Panc1 (cell line): Measurements from ENCODE around the gene HTR1E.

Experiments
- POLR2AphosphoS5 ChIP-seq: IDR thresholded peaks from 2 replicates; pipeline ENCODE4 v1.6.1; 2012; ENCODE audit warnings: mild to moderate bottlenecking, low read depth, low read length, moderate library complexity
- SIN3A ChIP-seq: IDR thresholded peaks from 2 replicates; pipeline ENCODE4 v1.6.1; 2012; ENCODE audit warnings: low read depth, mild to moderate bottlenecking, low read length, moderate library complexity, borderline replicate concordance; ENCODE audit not compliant: insufficient read depth
- TCF7L2 ChIP-seq: IDR thresholded peaks from 2 replicates; pipeline ENCODE4 v1.6.1; 2011; ENCODE audit warnings: mild to moderate bottlenecking, low read depth, low read length, inconsistent platforms
- TF ChIP-seq, protein P1 (sequence below): fragments of 450-650 bp; IDR thresholded peaks from 2 replicates; pipeline ENCODE4 v1.5.1; 2017; ENCODE audit warnings: mild to moderate bottlenecking
- TF ChIP-seq, protein P2 (sequence below), 2 experiments: IDR thresholded peaks; 2 replicates each; pipeline ENCODE4 v1.6.1; 2011 to 2012; ENCODE audit warnings: low read depth in 2 of 2, control low read depth in 1 of 2, low read length in 1 of 2, mild to moderate bottlenecking in 1 of 2, moderate library complexity in 1 of 2; ENCODE audit not compliant: insufficient read depth in 1 of 2

DNA sequence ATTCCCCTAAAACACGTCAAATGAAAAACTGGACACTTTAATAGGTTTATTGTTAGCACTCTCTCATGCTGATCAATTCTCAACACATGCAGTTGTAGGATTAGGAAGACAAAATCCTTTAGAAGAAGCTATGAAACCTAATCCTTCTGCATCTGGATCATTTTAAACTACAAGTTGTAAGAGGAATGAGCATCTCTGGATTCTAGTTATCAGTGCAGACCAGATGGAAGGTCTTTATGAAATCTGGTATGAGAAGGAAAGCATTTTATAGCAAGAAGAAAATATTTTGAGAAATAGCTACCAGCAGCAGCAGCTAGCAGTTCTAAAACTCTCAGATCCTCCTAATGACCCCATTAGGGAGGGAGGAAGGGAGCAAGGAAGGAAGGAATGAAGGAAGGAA lies 4.1 kb downstream of the HTR1E start:
- TF ChIP-seq, protein P1, sequence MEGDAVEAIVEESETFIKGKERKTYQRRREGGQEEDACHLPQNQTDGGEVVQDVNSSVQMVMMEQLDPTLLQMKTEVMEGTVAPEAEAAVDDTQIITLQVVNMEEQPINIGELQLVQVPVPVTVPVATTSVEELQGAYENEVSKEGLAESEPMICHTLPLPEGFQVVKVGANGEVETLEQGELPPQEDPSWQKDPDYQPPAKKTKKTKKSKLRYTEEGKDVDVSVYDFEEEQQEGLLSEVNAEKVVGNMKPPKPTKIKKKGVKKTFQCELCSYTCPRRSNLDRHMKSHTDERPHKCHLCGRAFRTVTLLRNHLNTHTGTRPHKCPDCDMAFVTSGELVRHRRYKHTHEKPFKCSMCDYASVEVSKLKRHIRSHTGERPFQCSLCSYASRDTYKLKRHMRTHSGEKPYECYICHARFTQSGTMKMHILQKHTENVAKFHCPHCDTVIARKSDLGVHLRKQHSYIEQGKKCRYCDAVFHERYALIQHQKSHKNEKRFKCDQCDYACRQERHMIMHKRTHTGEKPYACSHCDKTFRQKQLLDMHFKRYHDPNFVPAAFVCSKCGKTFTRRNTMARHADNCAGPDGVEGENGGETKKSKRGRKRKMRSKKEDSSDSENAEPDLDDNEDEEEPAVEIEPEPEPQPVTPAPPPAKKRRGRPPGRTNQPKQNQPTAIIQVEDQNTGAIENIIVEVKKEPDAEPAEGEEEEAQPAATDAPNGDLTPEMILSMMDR, result no peak
- TF ChIP-seq SIN3A, result no peak
- no peak for TF ChIP-seq POLR2AphosphoS5
- TF ChIP-seq TCF7L2, result no peak
- TF ChIP-seq, protein P2, sequence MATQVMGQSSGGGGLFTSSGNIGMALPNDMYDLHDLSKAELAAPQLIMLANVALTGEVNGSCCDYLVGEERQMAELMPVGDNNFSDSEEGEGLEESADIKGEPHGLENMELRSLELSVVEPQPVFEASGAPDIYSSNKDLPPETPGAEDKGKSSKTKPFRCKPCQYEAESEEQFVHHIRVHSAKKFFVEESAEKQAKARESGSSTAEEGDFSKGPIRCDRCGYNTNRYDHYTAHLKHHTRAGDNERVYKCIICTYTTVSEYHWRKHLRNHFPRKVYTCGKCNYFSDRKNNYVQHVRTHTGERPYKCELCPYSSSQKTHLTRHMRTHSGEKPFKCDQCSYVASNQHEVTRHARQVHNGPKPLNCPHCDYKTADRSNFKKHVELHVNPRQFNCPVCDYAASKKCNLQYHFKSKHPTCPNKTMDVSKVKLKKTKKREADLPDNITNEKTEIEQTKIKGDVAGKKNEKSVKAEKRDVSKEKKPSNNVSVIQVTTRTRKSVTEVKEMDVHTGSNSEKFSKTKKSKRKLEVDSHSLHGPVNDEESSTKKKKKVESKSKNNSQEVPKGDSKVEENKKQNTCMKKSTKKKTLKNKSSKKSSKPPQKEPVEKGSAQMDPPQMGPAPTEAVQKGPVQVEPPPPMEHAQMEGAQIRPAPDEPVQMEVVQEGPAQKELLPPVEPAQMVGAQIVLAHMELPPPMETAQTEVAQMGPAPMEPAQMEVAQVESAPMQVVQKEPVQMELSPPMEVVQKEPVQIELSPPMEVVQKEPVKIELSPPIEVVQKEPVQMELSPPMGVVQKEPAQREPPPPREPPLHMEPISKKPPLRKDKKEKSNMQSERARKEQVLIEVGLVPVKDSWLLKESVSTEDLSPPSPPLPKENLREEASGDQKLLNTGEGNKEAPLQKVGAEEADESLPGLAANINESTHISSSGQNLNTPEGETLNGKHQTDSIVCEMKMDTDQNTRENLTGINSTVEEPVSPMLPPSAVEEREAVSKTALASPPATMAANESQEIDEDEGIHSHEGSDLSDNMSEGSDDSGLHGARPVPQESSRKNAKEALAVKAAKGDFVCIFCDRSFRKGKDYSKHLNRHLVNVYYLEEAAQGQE (IDR thresholded peaks at IDR 0.05; ENCODE audit: insufficient read depth in 1 of 2, low read depth in 2 of 2, low read length in 1 of 2), result no peak
